OCI-LY3 (cell line): Measurements from ENCODE around the gene MRAS.

Source experiments
- H2AFZ ChIP-seq: fragments of 200-600, 300-600 bp; shearing (Covaris generic); 2 replicates; pipeline ENCODE4 v1.6.0; 2014; ENCODE audit warnings: antibody characterized with exemption, low read depth, low read length
- H3K27ac ChIP-seq: fragments of 200-600, 300-600 bp; sonication (generic); 2 replicates; pipeline ENCODE4 v1.5.1; 2014; ENCODE audit warnings: mild to moderate bottlenecking, low read length, moderate library complexity, mixed read lengths
- H3K27me3 ChIP-seq: fragments of 200-600, 300-600 bp; sonication (generic); 2 replicates; pipeline ENCODE4 v1.6.1; 2014; ENCODE audit warnings: low read depth, low read length, mixed read lengths
- H3K36me3 ChIP-seq: fragments of 200-600, 300-600 bp; sonication (generic); replicated peaks from 2 replicates; pipeline ENCODE3; 2014; ENCODE audit warnings: low read depth, low read length, mixed read lengths
- H3K4me1 ChIP-seq: fragments of 300-600, 200-600 bp; sonication (generic); 2 replicates; pipeline ENCODE4 v1.6.1; 2014; ENCODE audit warnings: low read length, mixed read lengths
- H3K4me2 ChIP-seq: fragments of 200-600, 300-600 bp; sonication (generic); 2 replicates; pipeline ENCODE4 v1.6.1; 2014; ENCODE audit warnings: low read length, mixed read lengths
- H3K4me3 ChIP-seq: fragments of 300-600, 200-600 bp; sonication (generic); 2 replicates; pipeline ENCODE4 v1.5.1; 2014; ENCODE audit warnings: antibody characterized with exemption, mild to moderate bottlenecking, low read length, moderate library complexity
- H3K79me2 ChIP-seq: fragments of 300-600, 200-600 bp; shearing (Covaris generic); 2 replicates; pipeline ENCODE4 v1.6.1; 2014; ENCODE audit warnings: mild to moderate bottlenecking, low read length, mixed read lengths
- H3K9ac ChIP-seq: fragments of 300-600, 200-600 bp; shearing (Covaris generic); 2 replicates; pipeline ENCODE4 v1.6.0; 2014; ENCODE audit warnings: mild to moderate bottlenecking, low read length, moderate library complexity
- H3K9me3 ChIP-seq: fragments of 200-600, 300-600 bp; shearing (Covaris generic); 2 replicates; pipeline ENCODE4 v1.6.1; 2014; ENCODE audit warnings: low read length, mixed read lengths; ENCODE audit not compliant: insufficient read depth
- H4K20me1 ChIP-seq: fragments of 200-600, 300-600 bp; sonication (generic); 2 replicates; pipeline ENCODE4 v1.6.1; 2016; ENCODE audit warnings: low read length, mixed read lengths; ENCODE audit not compliant: insufficient read depth
- EZH2phosphoT487 ChIP-seq: fragments of 200-600 bp; shearing (Covaris generic); IDR thresholded peaks from 2 replicates; pipeline ENCODE4 v1.6.1; 2018; ENCODE audit warnings: antibody characterized with exemption, mixed run types, low read depth
- TF ChIP-seq, protein P1 (sequence below): fragments of 200-600, 300-600 bp; sonication (generic); IDR thresholded peaks from 2 replicates; pipeline ENCODE4 v1.5.1; 2014; ENCODE audit warnings: antibody characterized with exemption, low read length, low read depth

Gene MRAS

GRCh38 chr3:138417559-138417982 lies 69.2 kb downstream of the MRAS start:
- Histone ChIP-seq H2AFZ (no peak overlapping the region), H3K4me2 (peak overlapping the region; percentile 27; the same call in 1 of the 2 replicates)

DNA sequence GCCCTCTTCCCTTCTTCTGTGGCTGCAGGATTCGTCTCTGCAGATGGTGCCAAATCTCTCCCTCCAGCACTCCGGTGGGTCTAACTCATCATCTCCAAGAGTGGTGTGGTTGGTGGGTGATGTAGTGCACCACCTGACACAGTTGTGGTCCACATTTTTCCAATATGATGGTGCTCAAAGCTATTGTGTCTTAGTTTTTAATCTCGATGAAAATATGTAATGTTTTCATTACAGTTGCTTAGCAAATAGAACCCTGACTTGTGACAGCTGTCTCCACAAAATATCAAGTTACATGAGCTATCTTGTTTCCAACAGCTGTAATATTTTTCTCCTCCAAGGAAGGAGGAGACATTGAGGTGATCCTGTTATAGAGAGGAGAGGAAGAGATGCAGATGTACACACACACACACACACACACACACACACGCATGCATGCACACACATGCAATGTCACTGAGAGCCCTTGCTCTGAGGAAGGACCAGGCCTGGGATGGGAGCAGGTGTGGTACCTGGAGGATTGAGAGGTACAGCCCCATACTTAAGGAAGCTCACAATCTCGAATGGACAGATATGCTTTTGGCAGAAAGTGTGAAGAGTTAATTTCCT lies 70.3 kb downstream of the MRAS start:
- H3K36me3 ChIP-seq, result no peaks in the 10 kb centered on the region
- H3K9me3 ChIP-seq, result no peaks in the 10 kb centered on the region
- H3K4me2 ChIP-seq, result no peak overlapping the region
- H3K27me3 ChIP-seq, result peaks cover 12% of the 10 kb centered on the region
- no peak overlapping the region for H3K4me3 ChIP-seq
- peaks cover 14% of the 10 kb centered on the region for H3K4me1 ChIP-seq
- no peak for TF ChIP-seq EZH2phosphoT487
- TF ChIP-seq, protein P1, sequence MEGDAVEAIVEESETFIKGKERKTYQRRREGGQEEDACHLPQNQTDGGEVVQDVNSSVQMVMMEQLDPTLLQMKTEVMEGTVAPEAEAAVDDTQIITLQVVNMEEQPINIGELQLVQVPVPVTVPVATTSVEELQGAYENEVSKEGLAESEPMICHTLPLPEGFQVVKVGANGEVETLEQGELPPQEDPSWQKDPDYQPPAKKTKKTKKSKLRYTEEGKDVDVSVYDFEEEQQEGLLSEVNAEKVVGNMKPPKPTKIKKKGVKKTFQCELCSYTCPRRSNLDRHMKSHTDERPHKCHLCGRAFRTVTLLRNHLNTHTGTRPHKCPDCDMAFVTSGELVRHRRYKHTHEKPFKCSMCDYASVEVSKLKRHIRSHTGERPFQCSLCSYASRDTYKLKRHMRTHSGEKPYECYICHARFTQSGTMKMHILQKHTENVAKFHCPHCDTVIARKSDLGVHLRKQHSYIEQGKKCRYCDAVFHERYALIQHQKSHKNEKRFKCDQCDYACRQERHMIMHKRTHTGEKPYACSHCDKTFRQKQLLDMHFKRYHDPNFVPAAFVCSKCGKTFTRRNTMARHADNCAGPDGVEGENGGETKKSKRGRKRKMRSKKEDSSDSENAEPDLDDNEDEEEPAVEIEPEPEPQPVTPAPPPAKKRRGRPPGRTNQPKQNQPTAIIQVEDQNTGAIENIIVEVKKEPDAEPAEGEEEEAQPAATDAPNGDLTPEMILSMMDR, result no peak
- H4K20me1 ChIP-seq, result no peaks in the 10 kb centered on the region
- H2AFZ ChIP-seq, result no peak overlapping the region
- no peak overlapping the region for H3K27ac ChIP-seq
- no peak overlapping the region for H3K9ac ChIP-seq
- H3K79me2 ChIP-seq, result no peaks in the 10 kb centered on the region

More at GRCh38 chr3:138417559-138417982, 69.2 kb downstream of the MRAS start:
- H3K36me3 ChIP-seq, result no peaks in the 10 kb centered on the region
- no peak overlapping the region for H3K4me3 ChIP-seq
- no peak overlapping the region for H3K9ac ChIP-seq
- TF ChIP-seq EZH2phosphoT487, result no peak
- TF ChIP-seq, protein P1, result peak; percentile 89
- H3K27ac ChIP-seq, result no peak overlapping the region
- peaks cover 14% of the 10 kb centered on the region for H3K4me1 ChIP-seq
- no peaks in the 10 kb centered on the region for H3K9me3 ChIP-seq
- H3K27me3 ChIP-seq, result peaks cover 12% of the 10 kb centered on the region
- H3K79me2 ChIP-seq, result no peaks in the 10 kb centered on the region
- H4K20me1 ChIP-seq, result no peaks in the 10 kb centered on the region

GRCh38 chr3:138423316-138423715 lies 74.9 kb downstream of the MRAS start:
- Histone ChIP-seq H3K36me3 (no peaks in the 10 kb centered on the region), H3K9me3 (no peaks in the 10 kb centered on the region), H2AFZ (no peak overlapping the region), H3K9ac (no peak overlapping the region), H3K4me1 (no peaks in the 10 kb centered on the region), H3K27ac (no peak overlapping the region), H3K79me2 (no peaks in the 10 kb centered on the region), H3K4me3 (no peak overlapping the region), H4K20me1 (no peaks in the 10 kb centered on the region), H3K27me3 (0 out of 2 replicates have a peak, but pooled peaks cover under 1% of the 10 kb centered on the region), H3K4me2 (no peak overlapping the region)
- TF ChIP-seq EZH2phosphoT487, result no peak
- TF ChIP-seq, protein P1, result no peak

DNA sequence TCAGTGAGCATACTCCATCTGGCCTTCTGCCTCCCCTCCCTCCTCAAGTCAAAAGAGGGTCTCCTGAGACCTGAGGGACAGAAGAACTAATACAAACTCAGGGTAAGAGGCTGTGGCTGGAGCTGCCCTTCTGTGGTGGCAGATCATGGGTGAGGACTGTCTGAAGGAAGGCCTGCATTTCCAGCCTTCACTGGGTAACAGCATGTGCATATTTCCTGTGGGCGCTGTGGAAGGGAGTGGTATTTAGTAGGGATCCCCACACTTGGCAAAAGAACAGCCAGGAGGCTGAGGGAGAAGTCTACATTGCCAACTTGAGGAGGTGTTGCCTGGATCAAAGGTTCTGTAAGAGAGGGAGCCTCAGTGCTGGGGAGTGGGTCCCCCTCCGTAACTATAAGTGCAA lies 75.9 kb downstream of the MRAS start:
- Histone ChIP-seq H3K36me3 (no peaks in the 10 kb centered on the region), H2AFZ (no peak overlapping the region), H3K27me3 (peaks cover 4% of the 10 kb centered on the region; the same call in 1 of the 2 replicates), H3K9ac (no peak overlapping the region), H3K4me3 (no peak overlapping the region), H3K27ac (no peak overlapping the region), H3K4me1 (no peaks in the 10 kb centered on the region), H4K20me1 (no peaks in the 10 kb centered on the region), H3K79me2 (no peaks in the 10 kb centered on the region), H3K9me3 (no peaks in the 10 kb centered on the region), H3K4me2 (no peak overlapping the region)
- TF ChIP-seq, protein P1, result no peak
- no peak for TF ChIP-seq EZH2phosphoT487
